ENCODE measurements around the gene CDCA4.
A peak's percentile ranks its signal among the peaks of the same experiment; 100 is the strongest.
"Not testable (repeated sequence)": the region's sequence is repeated elsewhere in the genome, so short reads cannot be mapped to it uniquely, and the experiment has no call there.

CDCA4 gene

DNA sequence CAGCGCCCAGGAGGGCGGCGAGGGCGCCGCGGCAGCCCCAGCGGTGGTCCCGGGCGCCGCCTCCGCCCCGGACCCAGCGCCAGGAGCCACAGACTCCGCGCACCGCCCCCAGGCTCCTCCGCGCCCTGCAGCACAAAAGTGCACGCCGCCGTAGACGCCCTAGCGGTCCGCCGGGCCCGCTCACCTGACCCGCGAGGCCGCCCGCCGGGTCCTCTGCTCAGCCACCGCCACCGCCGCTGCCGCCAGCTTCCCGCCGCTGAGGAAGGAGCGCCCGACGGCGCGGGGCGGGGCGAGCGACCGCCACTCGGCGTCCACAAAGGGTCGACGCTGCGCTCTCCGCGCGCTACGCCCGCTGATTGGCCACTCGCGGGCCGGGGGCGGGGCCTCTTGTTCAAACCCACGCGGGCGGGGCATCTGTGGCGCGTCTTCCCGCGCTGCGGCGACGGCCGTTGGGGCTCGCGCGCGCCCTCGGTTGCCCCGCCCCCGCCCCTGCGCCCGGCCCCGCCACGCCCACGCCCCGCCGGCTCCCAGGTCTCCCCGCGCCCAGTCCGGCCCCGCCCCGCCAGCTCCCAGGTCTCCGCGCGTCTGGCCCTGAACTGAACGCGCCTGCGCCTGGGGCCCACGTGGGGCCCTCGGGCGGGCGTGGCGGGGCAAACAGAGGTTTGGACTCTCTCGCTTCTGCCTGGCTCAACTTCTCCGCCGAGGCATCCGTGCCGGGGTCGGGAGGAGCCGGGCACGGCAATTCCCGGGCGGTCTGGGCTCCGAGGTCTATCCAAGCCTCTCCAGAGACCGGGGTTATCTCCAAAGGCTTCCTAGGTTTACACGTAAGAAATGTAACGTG, at the start of gene CDCA4:
Gene CDCA4, minus strand, starts transcription at position 269 of the 841 bp plus-strand sequence. CDS start 9,154 bp downstream, outside the sequence.
- Mint-ChIP-seq H3K9me3 (no peaks in the 10 kb centered on the region), H3K27me3 (no peaks in the 10 kb centered on the region), H3K4me1 (peaks cover 28% of the 10 kb centered on the region), H3K36me3 (peaks cover 5% of the 10 kb centered on the region), H3K27ac (peak within 1 kb of the TSS; percentile 80), H3K4me3 (peak within 1 kb of the TSS; percentile 88)
- ATAC-seq (ENCODE audit: low read depth) (peak; percentile 76), DNase-seq (ENCODE audit: low spot score in 2 of 2) (peak; percentile 95 to 97)

DNA sequence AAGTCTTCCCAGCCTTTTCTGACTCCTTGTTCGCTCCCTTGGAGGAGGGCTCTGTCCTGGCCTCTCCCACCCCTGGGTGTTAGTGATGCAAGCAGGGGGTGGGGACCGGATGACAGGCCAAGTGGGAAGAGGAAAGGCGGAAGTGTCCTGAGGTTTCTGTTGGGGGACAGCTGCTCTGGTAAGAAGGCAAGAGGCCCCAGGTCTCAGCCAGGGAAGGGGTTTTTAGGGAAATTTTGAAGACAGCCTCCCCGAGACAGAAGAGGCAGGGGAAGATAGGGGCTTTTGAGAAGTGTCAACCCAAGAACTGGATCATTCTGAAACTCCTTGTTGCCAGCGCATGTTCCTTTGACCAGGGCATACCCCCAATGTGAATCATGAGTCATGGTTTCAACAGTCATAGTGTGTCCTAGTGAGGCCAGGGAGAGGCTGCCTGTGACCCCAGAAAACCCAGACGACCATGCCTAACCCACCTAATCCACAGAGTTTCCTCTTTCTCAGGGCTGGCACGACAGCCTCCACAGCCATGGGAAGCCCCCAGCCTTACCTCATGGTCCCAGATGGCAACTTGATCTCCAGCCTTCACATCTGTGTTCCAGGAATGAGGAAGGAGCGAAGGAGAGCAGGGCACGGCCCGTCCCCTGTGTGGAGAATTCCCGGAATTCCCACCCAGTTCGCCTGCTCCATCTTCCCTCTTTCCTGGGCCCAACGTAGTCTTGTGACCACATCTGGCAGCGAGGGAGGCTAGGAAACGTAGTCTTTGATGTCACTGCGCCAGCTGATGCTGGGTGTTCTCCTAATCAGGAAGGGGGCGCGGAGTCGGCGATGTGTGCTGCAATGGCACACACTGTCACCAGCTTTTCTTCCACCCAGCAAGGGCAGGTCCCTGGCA, 49.2 kb upstream of the CDCA4 start:
- H3K27ac Mint-ChIP-seq: peak overlapping the region; percentile 99
- no peaks in the 10 kb centered on the region for H3K9me3 Mint-ChIP-seq
- H3K4me1 Mint-ChIP-seq: peaks cover 46% of the 10 kb centered on the region
- DNase-seq (ENCODE audit: low spot score in 2 of 2): peak in 1 of 2 donors; percentile 43
- no peaks in the 10 kb centered on the region for H3K36me3 Mint-ChIP-seq
- H3K4me3 Mint-ChIP-seq: peak overlapping the region; percentile 77
- no peaks in the 10 kb centered on the region for H3K27me3 Mint-ChIP-seq
- ATAC-seq (ENCODE audit: low read depth): peak; percentile 24

DNA sequence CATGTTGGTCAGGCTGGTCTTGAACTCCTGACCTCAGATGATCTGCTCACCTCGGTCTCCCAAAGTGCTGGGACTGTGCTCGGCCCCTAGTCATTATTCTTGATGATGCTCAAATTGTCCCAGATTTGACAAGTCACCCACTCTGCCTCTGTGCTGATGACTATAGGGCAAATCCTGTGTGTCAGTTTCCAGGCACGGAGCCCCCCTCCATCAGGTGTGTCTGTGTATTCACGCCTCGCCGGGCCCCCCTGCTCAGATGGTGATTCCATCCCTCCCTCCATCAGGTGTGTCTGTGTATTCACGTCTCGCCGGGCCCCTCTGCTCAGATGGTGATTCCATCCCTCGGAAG, 48.6 kb upstream of the CDCA4 start:
- Mint-ChIP-seq H3K4me1 (peaks cover 48% of the 10 kb centered on the region), H3K4me3 (peak overlapping the region; percentile 77)
- ATAC-seq (ENCODE audit: low read depth): no peak

DNA sequence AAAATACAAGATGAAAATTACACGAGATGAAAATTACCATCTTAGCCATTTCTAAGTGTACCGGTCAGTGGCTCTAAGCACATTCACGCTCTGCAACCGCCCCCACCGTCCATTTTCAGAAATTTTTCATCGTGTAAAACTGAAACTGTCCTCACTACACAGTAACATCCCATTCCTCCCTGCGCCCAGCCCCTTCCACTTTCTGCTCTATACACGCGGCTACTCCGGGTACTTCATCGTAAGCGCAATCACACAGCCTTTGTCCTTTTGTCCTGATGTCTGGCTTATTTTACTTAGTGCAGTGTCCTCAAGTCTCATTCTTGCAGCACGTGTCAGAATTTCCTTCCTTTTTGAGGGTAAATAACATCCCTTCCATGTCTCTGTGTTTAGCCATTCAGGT, 47.9 kb upstream of the CDCA4 start:
- Mint-ChIP-seq H3K4me3 (peak overlapping the region; percentile 63), H3K27me3 (no peaks in the 10 kb centered on the region), H3K27ac (peak overlapping the region; percentile 99), H3K9me3 (no peaks in the 10 kb centered on the region), H3K36me3 (no peaks in the 10 kb centered on the region), H3K4me1 (peaks cover 51% of the 10 kb centered on the region)
- ATAC-seq (ENCODE audit: low read depth) (no peak), DNase-seq (ENCODE audit: low spot score in 2 of 2) (peak in 1 of 2 donors; percentile 10)

More for the DNA sequence above, 48.6 kb upstream of the CDCA4 start:
- H3K27me3 Mint-ChIP-seq: no peaks in the 10 kb centered on the region
- H3K36me3 Mint-ChIP-seq: no peaks in the 10 kb centered on the region
- DNase-seq (ENCODE audit: low spot score in 2 of 2): no peak
- H3K9me3 Mint-ChIP-seq: no peaks in the 10 kb centered on the region
- peak overlapping the region; percentile 99 for H3K27ac Mint-ChIP-seq

DNA sequence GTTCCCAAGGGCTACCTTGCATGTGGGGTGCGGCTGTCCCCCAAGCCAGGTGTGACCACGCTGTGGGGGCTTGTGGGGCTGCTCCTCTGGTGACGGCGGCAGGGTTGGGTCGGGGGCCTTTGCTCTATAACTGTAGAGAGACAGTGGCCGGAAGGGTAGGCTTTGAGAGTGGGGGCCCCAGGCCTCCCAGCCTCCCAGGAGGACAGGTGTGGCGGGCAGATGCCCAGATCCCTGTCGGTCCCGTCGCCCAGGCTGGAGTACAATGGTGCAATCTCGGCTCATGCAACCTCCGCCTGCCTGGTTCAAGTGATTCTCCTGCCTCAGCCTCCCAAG, 47.1 kb upstream of the CDCA4 start:
- Mint-ChIP-seq H3K4me1 (peaks cover 57% of the 10 kb centered on the region), H3K27me3 (no peaks in the 10 kb centered on the region), H3K27ac (peak overlapping the region; percentile 99), H3K36me3 (no peaks in the 10 kb centered on the region), H3K9me3 (no peaks in the 10 kb centered on the region), H3K4me3 (no peak overlapping the region)
- peak in 1 of 2 donors; percentile 17 for DNase-seq (ENCODE audit: low spot score in 2 of 2)
- ATAC-seq (ENCODE audit: low read depth): no peak

DNA sequence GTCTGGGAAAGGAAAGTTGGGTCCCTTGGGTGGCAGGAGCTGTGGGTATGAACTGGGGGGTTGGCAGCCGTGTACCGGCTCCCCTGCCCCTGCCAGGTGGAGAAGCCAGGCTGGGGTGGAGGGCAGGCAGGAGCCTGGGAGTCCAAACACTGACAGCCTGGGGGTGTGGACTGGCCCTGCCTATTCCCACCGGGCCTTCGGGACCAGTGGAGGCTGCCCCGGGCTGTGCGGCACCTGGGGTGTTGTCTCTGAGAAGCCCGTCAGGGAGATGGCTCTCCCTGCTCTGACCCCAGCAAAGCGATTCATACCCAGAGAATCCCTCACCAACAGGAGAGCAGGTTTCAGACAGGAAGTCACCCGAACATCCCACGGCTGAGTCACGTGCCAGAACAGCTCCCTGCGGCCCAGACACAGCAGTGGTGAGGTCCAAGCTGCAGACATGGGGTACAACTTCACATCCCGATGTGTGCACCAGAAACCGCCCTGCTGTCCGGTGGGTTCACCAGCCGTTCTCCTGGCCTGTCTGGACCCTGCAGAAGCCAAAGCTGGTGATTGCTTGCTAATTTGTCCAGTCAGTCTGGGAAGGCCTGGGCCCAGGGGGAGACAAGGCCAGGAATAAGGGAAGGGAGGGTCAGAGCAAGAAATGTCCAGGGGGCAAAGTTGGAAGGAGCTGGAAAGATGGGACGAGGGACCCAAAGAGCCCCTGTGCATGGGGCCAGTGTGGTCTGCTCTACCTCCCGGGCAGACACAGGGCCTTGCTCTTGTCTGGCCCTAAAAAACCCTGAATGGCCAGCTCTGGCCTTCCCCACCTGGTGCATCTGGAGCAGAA, 46.5 kb upstream of the CDCA4 start:
- Mint-ChIP-seq H3K27me3 (no peaks in the 10 kb centered on the region), H3K36me3 (no peaks in the 10 kb centered on the region), H3K9me3 (no peaks in the 10 kb centered on the region), H3K4me1 (peaks cover 61% of the 10 kb centered on the region), H3K27ac (peak overlapping the region; percentile 99), H3K4me3 (peak overlapping the region; percentile 97)
- DNase-seq (ENCODE audit: low spot score in 2 of 2): peak in 1 of 2 donors; percentile 26
- ATAC-seq (ENCODE audit: low read depth): no peak

DNA sequence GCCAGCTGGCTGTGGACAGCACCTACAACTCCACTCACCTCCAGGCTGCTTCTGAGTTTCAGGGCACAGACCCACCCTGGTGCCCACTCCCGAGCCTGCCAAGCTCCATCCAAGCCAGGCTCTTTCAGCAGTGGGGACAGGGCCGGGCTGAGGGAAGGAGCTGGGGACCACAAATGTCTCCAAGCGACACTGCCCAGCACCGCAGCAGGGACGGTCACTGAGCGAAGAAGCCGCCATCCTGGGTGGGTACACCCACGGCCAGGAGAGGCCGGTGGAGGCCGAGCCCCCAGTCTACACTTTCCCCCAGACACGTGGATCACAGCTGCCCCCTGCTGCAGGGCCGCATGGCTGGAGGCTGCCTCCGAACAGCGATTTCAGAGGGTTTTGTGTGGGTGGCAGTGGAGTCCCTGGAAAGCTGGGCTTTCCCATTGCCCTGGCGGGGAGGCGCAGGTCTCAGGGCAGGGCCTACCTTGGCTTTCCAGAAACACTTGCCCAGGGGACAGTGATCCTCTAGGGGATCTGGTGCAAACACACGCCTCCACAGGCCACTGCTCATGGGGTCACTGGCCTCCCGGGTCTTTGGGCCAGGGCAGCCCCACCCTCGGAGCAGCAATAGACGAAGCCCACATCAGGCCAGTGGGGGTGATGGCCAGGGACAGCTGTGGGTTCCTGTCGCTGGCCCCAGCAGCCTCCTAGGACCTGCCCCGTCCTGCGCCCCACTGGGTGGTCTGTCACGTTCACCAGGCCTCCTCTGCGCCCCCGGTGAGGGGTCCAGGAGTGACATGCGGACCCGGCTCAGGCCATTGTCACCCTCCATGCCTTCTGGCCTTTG, 45.6 kb upstream of the CDCA4 start:
- no peaks in the 10 kb centered on the region for H3K27me3 Mint-ChIP-seq
- H3K36me3 Mint-ChIP-seq: peaks cover 4% of the 10 kb centered on the region
- H3K9me3 Mint-ChIP-seq: no peaks in the 10 kb centered on the region
- peak in 1 of 2 donors; percentile 39 for DNase-seq (ENCODE audit: low spot score in 2 of 2)
- peaks cover 62% of the 10 kb centered on the region for H3K4me1 Mint-ChIP-seq
- H3K27ac Mint-ChIP-seq: peak overlapping the region; percentile 99
- H3K4me3 Mint-ChIP-seq: peak overlapping the region; percentile 97
- no peak for ATAC-seq (ENCODE audit: low read depth)

DNA sequence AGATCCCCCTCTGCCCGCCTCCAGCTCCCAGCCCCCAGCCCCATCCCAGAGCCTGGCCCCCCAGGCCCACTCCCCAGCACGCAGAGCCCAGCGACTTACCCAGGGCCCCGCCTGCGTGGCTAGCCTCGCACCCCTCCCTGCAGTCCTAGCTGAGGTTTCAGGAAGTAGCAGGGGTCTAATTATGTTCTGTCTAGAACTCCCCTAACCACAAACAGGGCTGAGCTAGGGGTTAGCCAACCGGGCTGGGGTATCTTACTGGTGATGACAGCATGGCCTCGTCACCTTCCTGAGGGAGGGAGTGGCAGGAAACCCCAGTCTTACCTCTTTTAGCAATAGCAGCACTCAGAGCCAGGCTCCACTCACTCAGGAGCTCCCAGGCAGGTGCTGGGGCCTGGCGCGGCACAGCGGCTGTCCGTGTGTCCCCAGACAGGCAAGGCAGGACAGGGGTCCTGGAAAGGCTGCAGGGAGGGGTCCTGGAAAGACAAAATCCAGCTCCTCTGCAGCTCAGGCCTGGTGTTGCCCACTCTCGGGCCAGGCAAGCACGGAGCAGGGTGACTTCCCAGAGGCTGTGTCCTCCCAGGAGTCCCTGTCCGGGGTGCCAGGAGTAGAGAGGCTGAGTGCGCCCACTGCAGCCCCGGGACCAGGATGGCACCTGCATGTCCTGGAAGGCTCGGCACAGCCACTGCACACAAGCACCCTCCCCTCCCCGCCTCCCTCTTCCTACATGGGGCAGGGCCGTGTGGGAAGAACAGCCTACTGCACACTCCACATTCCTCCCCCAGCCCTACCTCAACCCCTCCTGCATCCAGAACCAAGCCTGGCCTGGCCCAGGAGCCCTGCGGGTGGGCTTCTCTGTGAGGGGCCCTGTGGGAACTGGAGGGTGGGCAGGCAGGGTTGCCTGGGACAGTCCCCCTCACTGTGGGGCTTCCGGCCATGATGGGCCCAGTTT, 44.7 kb upstream of the CDCA4 start, which contains the start of gene GPR132:
Gene GPR132, minus strand, starts transcription at position 151 of the 949 bp plus-strand sequence. CDS start 10,010 bp downstream, outside the sequence.
- ATAC-seq (ENCODE audit: low read depth) (peak; percentile 83), DNase-seq (ENCODE audit: low spot score in 2 of 2) (peak; percentile 85 to 90)
- H3K27me3 Mint-ChIP-seq: no peaks in the 10 kb centered on the region
- H3K27ac Mint-ChIP-seq: peak within 1 kb of the TSS; percentile 99
- H3K4me1 Mint-ChIP-seq: peaks cover 55% of the 10 kb centered on the region
- peaks cover 4% of the 10 kb centered on the region for H3K36me3 Mint-ChIP-seq
- peak within 1 kb of the TSS; percentile 97 for H3K4me3 Mint-ChIP-seq
- no peaks in the 10 kb centered on the region for H3K9me3 Mint-ChIP-seq

DNA sequence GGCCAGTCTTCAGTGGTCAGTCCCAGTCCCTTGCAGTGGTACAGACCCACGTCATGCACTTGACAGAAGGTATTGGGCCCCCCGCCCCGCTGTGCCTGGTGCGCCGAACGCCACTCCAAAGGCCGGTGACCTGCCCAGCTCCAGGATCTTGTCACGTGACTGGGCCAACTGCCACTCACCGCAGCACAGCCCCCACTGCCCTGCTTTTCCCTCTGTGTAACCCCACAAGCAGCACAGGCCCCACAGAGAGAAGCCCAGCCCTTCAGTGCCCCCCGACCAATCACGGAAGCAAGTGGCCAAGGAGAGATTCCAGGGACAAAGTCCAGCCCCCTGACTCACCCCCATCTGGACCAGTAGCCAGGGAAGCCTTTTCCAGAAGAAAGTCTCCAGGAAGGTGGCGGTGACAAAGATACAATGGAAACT, 43.8 kb upstream of the CDCA4 start:
- peak in 1 of 2 donors; percentile 44 for DNase-seq (ENCODE audit: low spot score in 2 of 2)
- Mint-ChIP-seq H3K36me3 (peaks cover 4% of the 10 kb centered on the region), H3K4me1 (peaks cover 50% of the 10 kb centered on the region), H3K9me3 (no peaks in the 10 kb centered on the region), H3K27ac (peak overlapping the region; percentile 99), H3K27me3 (no peaks in the 10 kb centered on the region), H3K4me3 (peak overlapping the region; percentile 97)
- ATAC-seq (ENCODE audit: low read depth): peak; percentile 5

DNA sequence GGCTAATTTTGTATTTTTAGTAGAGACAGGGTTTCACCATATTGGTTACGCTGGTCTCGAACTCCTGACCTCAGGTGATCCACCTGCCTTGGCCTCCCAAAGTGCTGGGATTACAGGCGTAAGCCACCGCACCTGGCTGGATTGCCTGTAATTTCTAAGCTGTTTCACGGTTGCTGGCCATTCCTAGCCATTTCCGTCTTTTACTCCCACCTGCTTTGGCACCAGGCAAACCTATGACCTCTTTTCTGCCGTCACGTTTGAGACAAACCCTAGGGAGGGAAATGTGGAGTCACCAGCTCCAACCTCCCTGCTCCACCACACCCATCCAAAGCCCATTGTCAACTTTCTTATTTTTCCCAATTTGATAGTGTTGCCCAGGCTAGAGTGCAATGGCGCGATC, 43.1 kb upstream of the CDCA4 start:
- peak overlapping the region; percentile 97 for H3K4me3 Mint-ChIP-seq
- peaks cover 51% of the 10 kb centered on the region for H3K4me1 Mint-ChIP-seq
- H3K9me3 Mint-ChIP-seq: no peaks in the 10 kb centered on the region
- ATAC-seq (ENCODE audit: low read depth) (no peak), DNase-seq (ENCODE audit: low spot score in 2 of 2) (peak in 1 of 2 donors; percentile 21)
- H3K36me3 Mint-ChIP-seq: peaks cover 7% of the 10 kb centered on the region
- peak overlapping the region; percentile 99 for H3K27ac Mint-ChIP-seq
- H3K27me3 Mint-ChIP-seq: no peaks in the 10 kb centered on the region

DNA sequence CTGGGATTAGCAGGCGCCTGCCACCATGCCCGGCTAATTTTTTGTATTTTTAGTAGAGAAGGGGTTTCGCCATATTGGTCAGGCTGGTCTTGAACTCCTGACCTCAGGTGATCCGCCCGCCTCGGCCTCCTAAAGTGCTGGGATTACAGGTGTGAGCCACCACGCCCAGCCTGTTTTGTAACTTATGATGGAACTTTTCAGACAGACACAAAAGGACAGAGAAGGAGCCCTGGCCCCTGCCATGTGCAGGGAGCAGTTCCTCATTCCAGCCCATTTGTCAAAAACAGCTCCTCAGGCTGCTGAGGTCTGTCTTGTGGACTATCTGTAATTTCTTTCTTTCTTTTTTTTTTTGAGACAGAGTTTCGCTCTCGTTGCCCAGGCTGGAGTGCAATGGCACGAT, 42.6 kb upstream of the CDCA4 start:
- not testable (repeated sequence) for H3K9me3 Mint-ChIP-seq; H3K36me3 Mint-ChIP-seq; H3K27me3 Mint-ChIP-seq; DNase-seq (ENCODE audit: low spot score in 2 of 2)
- peak; percentile 23 for ATAC-seq (ENCODE audit: low read depth)
- Mint-ChIP-seq H3K4me1 (peaks cover 49% of the 10 kb centered on the region), H3K4me3 (peak overlapping the region; percentile 97), H3K27ac (peak overlapping the region; percentile 99)

DNA sequence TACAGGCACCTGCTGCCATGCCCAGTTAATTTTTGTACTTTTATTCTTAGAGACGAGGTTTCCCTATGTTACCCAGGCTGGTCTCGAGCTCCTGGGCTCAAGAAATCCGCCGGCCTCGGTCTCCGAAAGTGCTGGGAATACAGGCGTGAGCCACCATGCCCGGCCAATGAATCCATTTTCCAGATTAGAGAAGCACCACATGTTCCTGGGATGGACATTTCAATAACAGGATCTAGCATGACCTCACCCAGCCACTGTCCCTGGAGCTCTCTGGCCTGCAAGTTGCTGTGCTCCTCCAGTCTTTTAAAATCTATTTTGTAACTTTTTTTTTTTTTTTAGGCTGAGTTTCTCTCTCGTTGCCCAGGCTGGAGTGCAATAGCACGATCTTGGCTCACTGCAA, 42.2 kb upstream of the CDCA4 start:
- H3K4me1 Mint-ChIP-seq: peaks cover 49% of the 10 kb centered on the region
- H3K36me3 Mint-ChIP-seq: peaks cover 7% of the 10 kb centered on the region
- H3K27ac Mint-ChIP-seq: peak overlapping the region; percentile 99
- H3K4me3 Mint-ChIP-seq: peak overlapping the region; percentile 97
- DNase-seq (ENCODE audit: low spot score in 2 of 2) (no peak), ATAC-seq (ENCODE audit: low read depth) (no peak)
- no peaks in the 10 kb centered on the region for H3K27me3 Mint-ChIP-seq
- no peaks in the 10 kb centered on the region for H3K9me3 Mint-ChIP-seq
